NT2/D1 (cell line): ENCODE results near the gene CNDP1.

Experiments
- YY1 ChIP-seq: IDR thresholded peaks from 2 replicates; pipeline ENCODE4 v1.6.1; 2011; ENCODE audit not compliant: insufficient read length, insufficient read depth
- ZNF274 ChIP-seq: IDR thresholded peaks from 2 replicates; pipeline ENCODE4 v1.6.1; 2011; ENCODE audit warnings: mild to moderate bottlenecking, low read depth, low read length

DNA sequence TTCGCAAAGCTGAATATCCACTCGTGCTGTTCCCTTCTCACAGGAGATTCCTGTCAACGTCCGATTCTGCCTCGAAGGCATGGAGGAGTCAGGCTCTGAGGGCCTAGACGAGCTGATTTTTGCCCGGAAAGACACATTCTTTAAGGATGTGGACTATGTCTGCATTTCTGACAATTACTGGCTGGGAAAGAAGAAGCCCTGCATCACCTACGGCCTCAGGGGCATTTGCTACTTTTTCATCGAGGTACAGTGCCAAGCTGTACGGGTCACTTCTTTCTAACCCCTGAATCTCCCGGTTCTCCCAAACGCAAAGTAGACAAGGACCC, 23.6 kb upstream of the CNDP1 start:
- TF ChIP-seq YY1 (no peak), ZNF274 (no peak)
